ENCODE measurements around the gene CGA. TPM values are rescaled to one million over a fixed set of nuclear protein-coding genes. Genes with fewer than 3 reads are reported as not detected.

CGA gene
- polyA plus RNA-seq, 1 donor (not counting 4 experiments of a cell fraction or from before 2014, with no cell fraction given) = not detected

DNA sequence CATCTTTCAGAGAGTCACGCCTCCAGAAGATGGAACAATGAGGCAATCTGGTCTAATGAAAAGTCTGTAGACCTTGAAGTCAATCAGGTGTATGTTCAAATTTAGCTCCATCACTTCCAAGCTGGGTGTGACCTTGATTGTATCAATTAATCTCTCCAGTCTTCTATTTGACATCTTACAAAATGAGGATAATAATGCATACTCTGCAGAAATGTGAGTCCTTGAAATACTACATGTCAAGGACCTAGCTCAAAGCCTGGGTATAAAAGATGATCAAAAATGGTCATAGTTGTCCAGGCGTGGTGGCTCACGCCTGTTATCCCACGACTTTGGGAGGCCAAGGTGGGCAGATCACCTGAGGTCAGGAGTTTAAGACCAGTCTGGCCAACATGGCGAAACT is 29.8 kb downstream of the CGA start:
- Histone ChIP-seq H3K9me1 (ENCODE audit: control insufficient read depth, extremely low read depth, insufficient read depth, low read length) (no peaks in the 10 kb centered on the region), H3K79me2 (ENCODE audit: control insufficient read depth, insufficient read depth, low read length) (no peaks in the 10 kb centered on the region), H3K27ac (ENCODE audit: control insufficient read depth, insufficient read depth, low read length) (no peak overlapping the region), H3K27me3 (ENCODE audit: control insufficient read depth, extremely low read depth, insufficient read depth, low read length) (no peaks in the 10 kb centered on the region), H3K4me3 (ENCODE audit: control insufficient read depth in 2 of 3, extremely low read depth in 1 of 3, insufficient read depth in 2 of 3, low read depth in 1 of 3, low read length in 3 of 3) (no peak overlapping the region), H3K9ac (ENCODE audit: control insufficient read depth, extremely low read depth, insufficient read depth, low read length) (no peak overlapping the region), H3K36me3 (ENCODE audit: control insufficient read depth in 2 of 2, extremely low read depth in 1 of 2, insufficient read depth in 2 of 2, low read length in 2 of 2) (no peaks in the 10 kb centered on the region), H2AFZ (ENCODE audit: control insufficient read depth, low read length) (no peak overlapping the region), H3K9me3 (ENCODE audit: control insufficient read depth, low read depth, low read length) (no peaks in the 10 kb centered on the region), H3K4me1 (ENCODE audit: control insufficient read depth, extremely low read depth, insufficient read depth, low read length) (no peaks in the 10 kb centered on the region), H4K20me1 (ENCODE audit: control insufficient read depth, extremely low read depth, insufficient read depth, low read length) (no peaks in the 10 kb centered on the region), H3K4me2 (ENCODE audit: control insufficient read depth, extremely low read depth, insufficient read depth, low read depth, low read length) (no peak overlapping the region)
- DNase-seq (ENCODE audit: low read depth, low spot score) (no peak), FAIRE-seq (no peak)
- dilution Hi-C loops (cut with MboI; ENCODE audit: extremely low pct_ligation_motif_present, low sequenced_read_pairs) = no loop called here
- TF ChIP-seq, protein P1, sequence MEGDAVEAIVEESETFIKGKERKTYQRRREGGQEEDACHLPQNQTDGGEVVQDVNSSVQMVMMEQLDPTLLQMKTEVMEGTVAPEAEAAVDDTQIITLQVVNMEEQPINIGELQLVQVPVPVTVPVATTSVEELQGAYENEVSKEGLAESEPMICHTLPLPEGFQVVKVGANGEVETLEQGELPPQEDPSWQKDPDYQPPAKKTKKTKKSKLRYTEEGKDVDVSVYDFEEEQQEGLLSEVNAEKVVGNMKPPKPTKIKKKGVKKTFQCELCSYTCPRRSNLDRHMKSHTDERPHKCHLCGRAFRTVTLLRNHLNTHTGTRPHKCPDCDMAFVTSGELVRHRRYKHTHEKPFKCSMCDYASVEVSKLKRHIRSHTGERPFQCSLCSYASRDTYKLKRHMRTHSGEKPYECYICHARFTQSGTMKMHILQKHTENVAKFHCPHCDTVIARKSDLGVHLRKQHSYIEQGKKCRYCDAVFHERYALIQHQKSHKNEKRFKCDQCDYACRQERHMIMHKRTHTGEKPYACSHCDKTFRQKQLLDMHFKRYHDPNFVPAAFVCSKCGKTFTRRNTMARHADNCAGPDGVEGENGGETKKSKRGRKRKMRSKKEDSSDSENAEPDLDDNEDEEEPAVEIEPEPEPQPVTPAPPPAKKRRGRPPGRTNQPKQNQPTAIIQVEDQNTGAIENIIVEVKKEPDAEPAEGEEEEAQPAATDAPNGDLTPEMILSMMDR (optimal IDR thresholded peaks at IDR 0.05 in 1 of 3, IDR thresholded peaks at IDR 0.05 in 1 of 3, conservative IDR thresholded peaks at IDR 0.05 in 1 of 3; ENCODE audit: extremely low read depth in 1 of 3, insufficient read depth in 2 of 3, low read length in 3 of 3) = no peak
- no peak for TF ChIP-seq EZH2 (IDR thresholded peaks at IDR 0.05; ENCODE audit: low read length)

DNA sequence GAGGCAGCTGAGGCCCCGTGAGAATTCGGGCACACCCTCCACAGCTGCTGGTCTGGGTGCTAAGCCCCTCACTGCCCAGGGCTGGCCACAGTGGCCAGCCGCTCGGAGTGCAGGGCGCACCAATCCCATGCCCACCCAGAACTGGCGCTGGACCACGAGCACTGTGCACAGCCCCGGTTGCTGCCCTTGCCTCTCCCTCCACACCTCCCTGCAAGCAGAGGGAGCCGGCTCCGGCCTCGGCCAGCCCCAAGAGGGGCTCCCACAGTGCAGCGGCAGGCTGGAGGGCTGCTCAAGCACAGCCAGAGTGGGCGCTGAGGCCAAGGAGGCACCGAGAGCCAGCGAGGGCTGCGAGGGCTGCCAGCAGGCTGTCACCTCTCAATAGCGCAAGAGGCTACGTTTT is 35.0 kb downstream of the CGA start:
- Histone ChIP-seq H3K9ac (ENCODE audit: control insufficient read depth, extremely low read depth, insufficient read depth, low read length) (no peak overlapping the region), H3K4me2 (ENCODE audit: control insufficient read depth, extremely low read depth, insufficient read depth, low read depth, low read length) (no peak overlapping the region), H3K27me3 (ENCODE audit: control insufficient read depth, extremely low read depth, insufficient read depth, low read length) (no peaks in the 10 kb centered on the region), H3K79me2 (ENCODE audit: control insufficient read depth, insufficient read depth, low read length) (no peaks in the 10 kb centered on the region), H2AFZ (ENCODE audit: control insufficient read depth, low read length) (no peak overlapping the region), H4K20me1 (ENCODE audit: control insufficient read depth, extremely low read depth, insufficient read depth, low read length) (no peaks in the 10 kb centered on the region), H3K9me1 (ENCODE audit: control insufficient read depth, extremely low read depth, insufficient read depth, low read length) (no peaks in the 10 kb centered on the region), H3K4me3 (ENCODE audit: control insufficient read depth in 2 of 3, extremely low read depth in 1 of 3, insufficient read depth in 2 of 3, low read depth in 1 of 3, low read length in 3 of 3) (no peak overlapping the region), H3K9me3 (ENCODE audit: control insufficient read depth, low read depth, low read length) (no peaks in the 10 kb centered on the region), H3K36me3 (ENCODE audit: control insufficient read depth in 2 of 2, extremely low read depth in 1 of 2, insufficient read depth in 2 of 2, low read length in 2 of 2) (no peaks in the 10 kb centered on the region), H3K4me1 (ENCODE audit: control insufficient read depth, extremely low read depth, insufficient read depth, low read length) (no peaks in the 10 kb centered on the region), H3K27ac (ENCODE audit: control insufficient read depth, insufficient read depth, low read length) (no peak overlapping the region)
- TF ChIP-seq, protein P1 (optimal IDR thresholded peaks at IDR 0.05 in 1 of 3, IDR thresholded peaks at IDR 0.05 in 1 of 3, conservative IDR thresholded peaks at IDR 0.05 in 1 of 3; ENCODE audit: extremely low read depth in 1 of 3, insufficient read depth in 2 of 3, low read length in 3 of 3) = no peak
- TF ChIP-seq EZH2 (IDR thresholded peaks at IDR 0.05; ENCODE audit: low read length) = no peak
- FAIRE-seq (no peak), DNase-seq (ENCODE audit: low read depth, low spot score) (no peak)
- dilution Hi-C loops (cut with MboI; ENCODE audit: extremely low pct_ligation_motif_present, low sequenced_read_pairs) = no loop called here
